Heart left ventricle (tissue), 16 donors: ENCODE measurements around the gene ATXN7L3. TPM values are rescaled to one million over a fixed set of nuclear protein-coding genes. Genes with fewer than 3 reads are reported as not detected.
A peak's percentile ranks its signal among the peaks of the same experiment; 100 is the strongest.

Experiments
- ATAC-seq, 4 donors: fragments of 200-7000 bp; cut with Tn5 transposase; one replicate each; pipeline ENCODE4 v1.9.1; 2020 to 2022; ENCODE audit warnings: moderate library complexity in 4 of 4, mild to moderate bottlenecking in 3 of 4, moderate number of reproducible peaks in 1 of 4
- DNase-seq, 5 donors: peaks; one replicate each; pipeline ENCODE4 v3.0.0-alpha.2; 2020
- H3K27ac ChIP-seq, 12 donors: fragments of 200-600 bp; sonication (generic) in 4 of 12; one replicate each; pipeline versions ENCODE4 v1.5.0 to v1.8.0; 2016 to 2022; ENCODE audit warnings: mild to moderate bottlenecking in 2 of 12
- H3K27me3 ChIP-seq, 9 donors: fragments of 200-600 bp; sonication (generic) in 2 of 9; one replicate each; pipeline versions ENCODE4 v1.5.1 to v1.8.0; 2016 to 2022; ENCODE audit warnings: mild to moderate bottlenecking in 3 of 9
- H3K36me3 ChIP-seq, 9 donors: fragments of 200-600 bp; sonication (generic) in 2 of 9; one replicate each; pipeline versions ENCODE4 v1.5.0 to v1.8.0; 2018 to 2022; ENCODE audit warnings: mild to moderate bottlenecking in 2 of 9
- H3K4me1 ChIP-seq, 12 donors: fragments of 200-600 bp; sonication (generic) in 4 of 12; one replicate each; pipeline versions ENCODE4 v1.5.0 to v1.8.0; 2016 to 2022; ENCODE audit warnings: mild to moderate bottlenecking in 3 of 12
- H3K4me3 ChIP-seq, 12 donors: fragments of 200-600 bp; sonication (generic) in 4 of 12; one replicate each; pipeline versions ENCODE4 v1.5.0 to v1.8.0; 2017 to 2022; ENCODE audit warnings: mild to moderate bottlenecking in 9 of 12, moderate library complexity in 4 of 12
- H3K9me3 ChIP-seq, 12 donors: fragments of 200-600 bp; sonication (generic) in 4 of 12; one replicate each; pipeline versions ENCODE4 v1.5.0 to v1.8.0; 2016 to 2022; ENCODE audit warnings: mild to moderate bottlenecking in 1 of 12
- CTCF ChIP-seq, 12 donors: fragments of 200-600 bp; sonication (generic) in 4 of 12; IDR thresholded peaks; one replicate each; pipeline versions ENCODE4 v1.5.0 to v1.8.0; 2018 to 2022; ENCODE audit warnings: antibody characterized with exemption in 12 of 12, mild to moderate bottlenecking in 5 of 12
- POLR2A ChIP-seq, 2 donors: fragments of 450-650 bp; IDR thresholded peaks; one replicate each; pipeline ENCODE4 v1.6.1; 2017; ENCODE audit warnings: antibody characterized with exemption in 2 of 2, mild to moderate bottlenecking in 2 of 2, moderate library complexity in 2 of 2
- WGBS, 4 donors: extraction: QIAGEN DNeasy Blood & Tissue Kit in 2 of 4; methylation state at CpG; one replicate each; pipeline versions ENCODE4 v1.1.5 to v1.1.7; 2013 to 2018; 5-methylcytosine and 5-hydroxymethylcytosine counted together
- intact Hi-C, 10 donors: fragments of 100-400 bp; cut with DNase I; formaldehyde crosslinking; loops; one replicate each; pipeline versions ENCODE4 v1.11.1 to v1.14.2; 2022
- polyA plus RNA-seq, 2 donors: library from polyadenylated mRNA; stranded (reverse); fragments of 200-250 nt; gene quantifications; one replicate each; pipeline ENCODE4 v1.2.3, GENCODE V29; 2013
- total RNA-seq, 9 donors: library from RNA; depleted of rRNA in 2 of 9; stranded (reverse); fragments of >200 nt in 2 of 9; fragmentation: NEBNext Ultra II Directional in 3 of 9; extraction: Animal tissue kit (Norgen Biotek cat#: 25700) in 3 of 9; gene quantifications; one replicate each; pipeline versions ENCODE4 v1.1.0 to v1.2.4, GENCODE V29; 2016 to 2023
- donor health status: ischemic (EF 13 %, LVEDD 7.1; RV severe dilation, severe dysfunction).
- donor health status: healthy with polysubstance abuse.
- donor health status: DM: no; HTN: yes; CAD: no.
- donor health status: DM: no; HTN: no; CAD: no.
- donor health status: ischemic (EF 25% LVEDD 6.9; RV normal size, moderate dysfunction).
- donor health status: ischemic (EF 25% LVEDD 5.7; RV mildly dilated, moderate dysfunction).
- donor health status: healthy.
- donor health status: DM: yes; HTN: yes; CAD: no.
- donor health status: ischemic (EF 35%, LVEDD 5.7; RV mildly dilated, moderate dysfunction).
- donor health status: nonischemic (EF 11% LVEDD 7.7; RV severe dilation, severe dysfunction).
- donor health status: DM: yes; HTN: yes; CAD: no.
- donor health status: PGD.
- donor health status: ischemic (EF 29% LVEDD 5.4; RV normal size, mild dysfunction).
- donor health status: nonischemic (EF 23%, LVEDD 6.1; RV moderate dilation, normal function).

ATXN7L3 gene
- total and polyA plus RNA-seq, 11 donors: 24.1 to 54.4 (median 35.3) TPM

GRCh38 chr17:44220213-44221083 is 20.8 kb upstream of the ATXN7L3 start:
- DNase-seq (peak; percentile 53 to 77 (median 57)), ATAC-seq (peak in 3 of 4 donors; percentile 10 to 24 (median 11))
- Histone ChIP-seq H3K4me1 (peaks cover 4 to 53% (median 42%) of the 10 kb centered on the region in 12 donors), H3K36me3 (peaks cover 5 to 19% (median 16%) of the 10 kb centered on the region in 9 donors), H3K9me3 (no peaks in the 10 kb centered on the region), H3K4me3 (peak overlapping the region; percentile 76 to 100 (median 96)), H3K27ac (peak overlapping the region; percentile 97 to 100 (median 100)), H3K27me3 (no peaks in the 10 kb centered on the region)
- peak in 1 of 2 donors; percentile 14 for TF ChIP-seq POLR2A (IDR thresholded peaks at IDR 0.05)
- no peak for TF ChIP-seq CTCF (IDR thresholded peaks at IDR 0.05)
- intact Hi-C loops: loop anchor here in 7 of 10 donors (1.0 to 10.0 kb wide), 3 partner anchors 54 to 105 kb away; partner anchors contain the start of gene RUNDC3A (in 1 of the 7)
- WGBS, 4 donors: 0% methylated on average over 48 to 108 of the region's 108 CpGs

GRCh38 chr17:44219616-44220212 is 20.0 kb upstream of the ATXN7L3 start, which contains the start of gene UBTF:
Gene UBTF (minus strand): TSS chr17:44219675. CDS start chr17:44218229, 1,446 bp downstream.
- WGBS, 4 donors: 0 to 1% (median 0%) methylated on average over 2 to 75 of the region's 76 CpGs
- Histone ChIP-seq H3K4me3 (peak within 1 kb of the TSS; percentile 76 to 100 (median 96)), H3K36me3 (peaks cover 5 to 26% (median 23%) of the 10 kb centered on the region in 9 donors), H3K27me3 (no peaks in the 10 kb centered on the region), H3K4me1 (peaks cover 4 to 53% (median 42%) of the 10 kb centered on the region in 12 donors), H3K27ac (peak within 1 kb of the TSS; percentile 97 to 100 (median 100)), H3K9me3 (no peaks in the 10 kb centered on the region)
- DNase-seq: peak; percentile 70 to 87 (median 84)
- TF ChIP-seq POLR2A (IDR thresholded peaks at IDR 0.05) (no peak), CTCF (IDR thresholded peaks at IDR 0.05) (peak in 1 of 12 donors; percentile 4)
- intact Hi-C loops: loop anchor here in 7 of 10 donors (1.0 to 10.0 kb wide), 7 partner anchors 19 to 285 kb away; partner anchors contain the start of genes SLC25A39 (in 2 of the 7), GPATCH8 (in 1 of the 7) and RUNDC3A (in 1 of the 7)
- peak in 3 of 4 donors; percentile 3 to 25 (median 15) for ATAC-seq

GRCh38 chr17:44219108-44219615 is 19.5 kb upstream of the ATXN7L3 start:
- intact Hi-C loops: loop anchor here in 4 of 10 donors (1.0 to 10.0 kb wide), 5 partner anchors 19 to 286 kb away; partner anchors contain the start of genes SLC25A39 (in 2 of the 4) and GPATCH8 (in 1 of the 4)
- peak in 1 of 2 donors; percentile 28 for TF ChIP-seq POLR2A (IDR thresholded peaks at IDR 0.05)
- TF ChIP-seq CTCF (IDR thresholded peaks at IDR 0.05): peak in 11 of 12 donors; percentile 13 to 61 (median 45)
- Histone ChIP-seq H3K4me3 (peak overlapping the region; percentile 76 to 100 (median 96)), H3K27ac (peak overlapping the region; percentile 97 to 100 (median 100)), H3K9me3 (no peaks in the 10 kb centered on the region), H3K36me3 (peaks cover 5 to 32% (median 29%) of the 10 kb centered on the region in 9 donors), H3K27me3 (no peaks in the 10 kb centered on the region), H3K4me1 (peaks cover 4 to 50% (median 42%) of the 10 kb centered on the region in 12 donors)
- WGBS, 4 donors: 0 to 1% (median 0%) methylated on average over 3 to 73 of the region's 73 CpGs
- DNase-seq (peak; percentile 64 to 85 (median 71)), ATAC-seq (peak in 3 of 4 donors; percentile 3 to 39 (median 7))
